IPS-NIHi11 (cell line): Measurements from ENCODE around the gene BCL7C.

ENCODE experiments used
- DNase-seq: peaks from one replicate; pipeline ENCODE4 v3.0.0; 2012; ENCODE audit warnings: mixed read lengths, low spot score

Gene BCL7C

GRCh38 chr16:30922420-30922959 lies 28.6 kb upstream of the BCL7C start:
- peak; percentile 81 for DNase-seq

GRCh38 chr16:30921748-30922419 lies 28.0 kb upstream of the BCL7C start:
- peak; percentile 88 for DNase-seq

- DNase-seq: no peak
These were observed 27.5 kb upstream of the BCL7C start for GRCh38 chr16:30921459-30921747.

GRCh38 chr16:30920891-30921290 lies 27.0 kb upstream of the BCL7C start:
- no peak for DNase-seq

- DNase-seq: no peak
These were observed 24.7 kb upstream of the BCL7C start for GRCh38 chr16:30918614-30919013.

- DNase-seq: no peak
These were observed 21.0 kb upstream of the BCL7C start for GRCh38 chr16:30914830-30915229.

- DNase-seq: no peak
These were observed 19.0 kb upstream of the BCL7C start for GRCh38 chr16:30912794-30913412.

- DNase-seq: peak; percentile 61
These were observed 16.7 kb upstream of the BCL7C start for GRCh38 chr16:30910427-30911029.

- no peak for DNase-seq
These were observed 13.2 kb upstream of the BCL7C start for GRCh38 chr16:30907064-30907463.

GRCh38 chr16:30904114-30904780 lies 10.4 kb upstream of the BCL7C start:
- no peak for DNase-seq

GRCh38 chr16:30903596-30903995 lies 9.7 kb upstream of the BCL7C start:
- DNase-seq: no peak

GRCh38 chr16:30903002-30903401 lies 9.1 kb upstream of the BCL7C start:
- no peak for DNase-seq

GRCh38 chr16:30902029-30902972 lies 8.4 kb upstream of the BCL7C start:
- peak; percentile 93 for DNase-seq

GRCh38 chr16:30901201-30902028 lies 7.5 kb upstream of the BCL7C start:
- no peak for DNase-seq

- DNase-seq: no peak
These were observed 6.7 kb upstream of the BCL7C start for GRCh38 chr16:30900588-30900987.

- no peak for DNase-seq
These were observed 5.9 kb upstream of the BCL7C start for GRCh38 chr16:30899794-30900193.

- DNase-seq: peak; percentile 85
These were observed 3.2 kb upstream of the BCL7C start for GRCh38 chr16:30896889-30897733.

- DNase-seq: peak; percentile 70
These were observed 2.5 kb upstream of the BCL7C start, which contains the start of gene CTF1 for GRCh38 chr16:30896261-30896888. TSS of gene CTF1 (plus strand) at chr16:30896614. CDS start at chr16:30896644, 30 bp downstream.

GRCh38 chr16:30895627-30896260 lies 1.9 kb upstream of the BCL7C start:
- no peak for DNase-seq
